Uterus (tissue), 4 donors: Measurements from ENCODE around the gene OSBPL1A. TPM values are rescaled to one million over a fixed set of nuclear protein-coding genes. Genes with fewer than 3 reads are reported as not detected.

Source experiments
- DNase-seq, 2 donors: peaks; one replicate each; pipeline ENCODE4 v3.0.0-alpha.2; 2019 to 2020
- H3K27ac ChIP-seq, 2 donors: fragments of 200-600 bp; sonication (generic); 1 replicate in 1 of 2; 2 replicates in 1 of 2; pipeline ENCODE4 v1.5.1; 2016 to 2018
- H3K27me3 ChIP-seq, 2 donors: fragments of 200-600 bp; sonication (generic); one replicate each; pipeline ENCODE4 v1.5.1; 2018 to 2019; ENCODE audit warnings: control low read depth in 1 of 2
- H3K36me3 ChIP-seq, 2 donors: fragments of 200-600 bp; sonication (generic); one replicate each; pipeline ENCODE4 v1.5.1; 2019; ENCODE audit warnings: control low read depth in 1 of 2
- H3K4me1 ChIP-seq, 2 donors: fragments of 200-600 bp; sonication (generic); one replicate each; pipeline ENCODE4 v1.5.1; 2018 to 2019; ENCODE audit warnings: control low read depth in 1 of 2
- H3K4me3 ChIP-seq, 2 donors: fragments of 200-600 bp; sonication (generic); 1 replicate in 1 of 2; 2 replicates in 1 of 2; pipeline ENCODE4 v1.5.1; 2018 to 2019; ENCODE audit warnings: mild to moderate bottlenecking in 1 of 2
- H3K9me3 ChIP-seq, 2 donors: fragments of 200-600 bp; sonication (generic); one replicate each; pipeline ENCODE4 v1.5.1; 2019; ENCODE audit warnings: control low read depth in 1 of 2
- POLR2A ChIP-seq, 2 donors: fragments of 450-650 bp; IDR thresholded peaks; one replicate each; pipeline ENCODE4 v1.6.1; 2016; ENCODE audit warnings: antibody characterized with exemption in 2 of 2, mild to moderate bottlenecking in 1 of 2, moderate library complexity in 1 of 2
- intact Hi-C: fragments of 100-400 bp; cut with DNase I; formaldehyde crosslinking; loops from one replicate; pipeline ENCODE4 v1.15.1; 2023; ENCODE audit warnings: low total_unique reads
- total RNA-seq, 4 donors: library from RNA; depleted of rRNA in 3 of 4; stranded (reverse); fragments of >200 nt in 3 of 4; gene quantifications; one replicate each; pipeline versions ENCODE4 v1.1.0 to v1.2.4, GENCODE V29; 2014 to 2023
- TF ChIP-seq, protein P1 (sequence below), 4 experiments: fragments of 200-600 bp in 2 of 4; fragments of 450-650 bp in 2 of 4; sonication (generic) in 2 of 4; IDR thresholded peaks; one replicate each; pipeline ENCODE4 v1.5.1; 2016 to 2019; ENCODE audit warnings: antibody characterized with exemption in 4 of 4, mild to moderate bottlenecking in 2 of 4, moderate library complexity in 1 of 4
- donor health status: DM: yes; HTN: yes; CAD: no.

OSBPL1A gene
- total RNA-seq, 4 donors from 2014 or later = 49.4 to 72.4 (median 62.5) TPM

DNA sequence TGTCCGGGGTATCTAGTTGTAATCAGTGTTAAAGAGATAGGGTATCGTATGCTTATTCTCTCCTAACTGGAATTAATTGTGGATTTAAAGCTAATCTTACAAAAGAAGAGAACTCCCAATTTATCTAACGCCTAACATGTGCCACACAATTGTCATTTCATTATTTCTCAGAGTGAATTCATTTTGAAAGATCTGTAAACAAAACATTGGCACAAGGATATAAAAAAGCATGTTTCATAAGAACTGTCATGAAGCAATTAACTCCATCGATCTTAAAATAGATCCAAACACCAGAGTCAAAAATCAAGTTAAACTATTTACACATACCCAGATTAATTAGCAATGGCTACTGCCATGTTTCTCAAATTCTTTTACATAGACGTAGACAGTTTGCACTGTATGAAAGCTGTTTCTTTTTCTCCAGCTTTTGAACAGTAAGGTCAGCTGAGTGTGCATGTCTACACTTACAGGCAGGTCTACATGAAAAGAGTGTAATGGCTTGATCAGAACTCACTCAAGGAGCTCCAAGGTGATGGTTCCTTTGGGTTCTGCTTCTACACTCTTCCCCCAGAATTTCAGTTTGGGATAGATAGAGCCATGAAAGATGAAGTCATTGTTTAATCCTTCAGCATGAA is 220.0 kb downstream of the OSBPL1A start:
- intact Hi-C loops = no loop called here

DNA sequence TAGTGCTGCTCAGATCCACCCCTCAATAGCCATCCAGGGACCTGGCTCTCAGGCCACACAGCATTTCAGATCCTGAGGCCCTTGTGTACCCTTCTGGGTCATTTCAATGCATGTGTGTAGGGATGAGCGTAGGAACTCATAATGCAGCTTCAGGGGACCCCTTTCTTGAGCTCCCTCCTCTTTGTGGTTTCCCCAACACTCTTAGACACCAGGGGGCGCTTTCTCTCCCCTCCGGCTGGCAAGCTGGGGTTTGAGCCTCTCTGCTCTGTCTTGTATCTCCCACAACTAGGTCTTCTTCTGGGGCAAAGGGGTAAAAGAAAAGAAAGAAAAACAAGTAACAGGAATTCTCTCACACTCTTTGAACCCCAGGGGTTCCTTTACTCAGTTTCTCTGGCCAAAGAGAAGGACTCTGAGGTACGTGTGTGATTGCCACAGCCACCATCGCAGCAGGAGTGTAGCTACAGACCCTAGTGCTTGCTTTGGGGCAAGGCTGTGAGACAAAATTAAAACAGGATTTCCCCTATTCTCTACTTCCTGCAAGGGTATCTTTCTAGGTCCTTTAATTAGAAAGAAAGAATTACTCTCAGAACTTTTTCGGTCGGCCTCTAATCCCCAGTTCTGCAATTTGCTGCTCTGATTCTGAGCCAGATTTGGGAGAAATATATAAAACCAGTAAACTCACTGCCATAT is 220.8 kb downstream of the OSBPL1A start:
- no peaks in the 10 kb centered on the region for H3K27me3 ChIP-seq
- no peaks in the 10 kb centered on the region for H3K4me1 ChIP-seq
- intact Hi-C loops = no loop called here
- no peak for TF ChIP-seq POLR2A (IDR thresholded peaks at IDR 0.05)
- TF ChIP-seq, protein P1, sequence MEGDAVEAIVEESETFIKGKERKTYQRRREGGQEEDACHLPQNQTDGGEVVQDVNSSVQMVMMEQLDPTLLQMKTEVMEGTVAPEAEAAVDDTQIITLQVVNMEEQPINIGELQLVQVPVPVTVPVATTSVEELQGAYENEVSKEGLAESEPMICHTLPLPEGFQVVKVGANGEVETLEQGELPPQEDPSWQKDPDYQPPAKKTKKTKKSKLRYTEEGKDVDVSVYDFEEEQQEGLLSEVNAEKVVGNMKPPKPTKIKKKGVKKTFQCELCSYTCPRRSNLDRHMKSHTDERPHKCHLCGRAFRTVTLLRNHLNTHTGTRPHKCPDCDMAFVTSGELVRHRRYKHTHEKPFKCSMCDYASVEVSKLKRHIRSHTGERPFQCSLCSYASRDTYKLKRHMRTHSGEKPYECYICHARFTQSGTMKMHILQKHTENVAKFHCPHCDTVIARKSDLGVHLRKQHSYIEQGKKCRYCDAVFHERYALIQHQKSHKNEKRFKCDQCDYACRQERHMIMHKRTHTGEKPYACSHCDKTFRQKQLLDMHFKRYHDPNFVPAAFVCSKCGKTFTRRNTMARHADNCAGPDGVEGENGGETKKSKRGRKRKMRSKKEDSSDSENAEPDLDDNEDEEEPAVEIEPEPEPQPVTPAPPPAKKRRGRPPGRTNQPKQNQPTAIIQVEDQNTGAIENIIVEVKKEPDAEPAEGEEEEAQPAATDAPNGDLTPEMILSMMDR (IDR thresholded peaks at IDR 0.05) = peak; percentile 50 to 73 (median 62)
- H3K4me3 ChIP-seq = no peak overlapping the region
- no peak overlapping the region for H3K27ac ChIP-seq
- DNase-seq = peak; percentile 47 to 67
- H3K36me3 ChIP-seq = no peaks in the 10 kb centered on the region
- no peaks in the 10 kb centered on the region for H3K9me3 ChIP-seq

More for the DNA sequence above, 220.0 kb downstream of the OSBPL1A start:
- Histone ChIP-seq H3K4me1 (no peaks in the 10 kb centered on the region), H3K4me3 (no peak overlapping the region), H3K27ac (no peak overlapping the region), H3K27me3 (no peaks in the 10 kb centered on the region), H3K36me3 (no peaks in the 10 kb centered on the region), H3K9me3 (no peaks in the 10 kb centered on the region)
- no peak for TF ChIP-seq POLR2A (IDR thresholded peaks at IDR 0.05)
- TF ChIP-seq, protein P1 (IDR thresholded peaks at IDR 0.05) = no peak
- DNase-seq = no peak

DNA sequence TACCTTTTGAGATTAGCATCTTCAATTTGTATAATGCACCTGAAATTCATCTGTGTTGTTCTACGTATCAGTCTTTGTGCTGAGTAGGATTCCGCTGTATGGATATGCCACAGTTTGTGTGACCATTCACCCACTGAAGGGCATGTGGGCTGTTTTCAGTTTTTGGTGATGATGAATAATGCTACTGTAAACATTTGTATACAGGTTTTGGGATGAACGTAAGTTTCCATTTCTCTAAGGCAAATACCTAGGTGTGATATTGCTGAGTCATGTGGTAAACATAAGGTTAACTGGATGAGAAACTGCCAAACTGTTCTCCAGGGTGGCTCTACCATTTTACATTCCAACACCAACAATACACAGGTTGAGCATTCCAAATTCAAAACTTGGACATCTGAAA is 223.6 kb downstream of the OSBPL1A start:
- no peaks in the 10 kb centered on the region for H3K9me3 ChIP-seq
- DNase-seq = no peak
- no peaks in the 10 kb centered on the region for H3K27me3 ChIP-seq
- H3K27ac ChIP-seq = no peak overlapping the region
- H3K4me3 ChIP-seq = no peak overlapping the region
- no peaks in the 10 kb centered on the region for H3K36me3 ChIP-seq
- TF ChIP-seq, protein P1 (IDR thresholded peaks at IDR 0.05) = no peak
- no peak for TF ChIP-seq POLR2A (IDR thresholded peaks at IDR 0.05)
- intact Hi-C loops = no loop called here
- H3K4me1 ChIP-seq = no peaks in the 10 kb centered on the region

DNA sequence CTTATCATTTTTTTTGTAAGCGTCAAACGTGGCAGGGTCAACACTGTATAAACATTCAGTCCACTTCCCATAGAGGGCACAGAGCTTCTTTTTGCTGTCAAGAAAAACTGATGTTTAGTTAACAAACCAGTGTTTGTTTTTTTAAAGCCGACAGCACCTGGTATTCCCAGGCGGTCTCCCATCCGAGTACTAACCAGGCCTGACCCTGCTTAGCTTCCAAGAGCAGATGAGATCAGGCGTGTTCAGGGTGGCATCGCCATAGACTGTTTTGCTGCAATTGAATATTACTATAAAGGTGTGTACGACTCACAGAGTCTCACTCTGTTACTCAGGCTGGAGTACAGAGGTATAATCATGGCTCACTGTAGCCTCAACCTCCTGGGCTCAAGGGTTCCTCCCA is 227.3 kb downstream of the OSBPL1A start:
- no peak for DNase-seq
- H3K9me3 ChIP-seq = no peaks in the 10 kb centered on the region
- intact Hi-C loops = no loop called here

DNA sequence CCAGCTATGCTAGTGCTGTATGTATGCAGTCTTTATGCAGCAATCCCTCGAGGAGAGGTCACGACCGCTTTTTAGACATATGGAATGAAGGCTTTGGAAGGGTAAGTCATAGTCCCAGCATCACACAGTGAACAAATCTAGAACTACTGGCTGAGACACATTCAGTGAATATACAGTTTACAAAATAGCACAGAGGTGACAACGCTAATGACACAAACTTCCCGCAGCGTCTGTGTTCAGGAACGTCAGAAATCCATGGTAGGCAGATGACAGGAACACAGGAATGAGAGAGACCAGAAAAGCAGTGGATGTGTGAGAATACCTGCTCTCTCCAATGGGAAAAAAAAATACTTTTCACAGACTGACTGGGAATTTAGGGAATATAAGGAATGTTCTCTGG is 229.1 kb downstream of the OSBPL1A start:
- DNase-seq = no peak
- TF ChIP-seq, protein P1 (IDR thresholded peaks at IDR 0.05) = no peak
- no peak for TF ChIP-seq POLR2A (IDR thresholded peaks at IDR 0.05)
- Histone ChIP-seq H3K27me3 (no peaks in the 10 kb centered on the region), H3K4me3 (no peak overlapping the region), H3K36me3 (no peaks in the 10 kb centered on the region), H3K9me3 (no peaks in the 10 kb centered on the region), H3K4me1 (no peaks in the 10 kb centered on the region), H3K27ac (no peak overlapping the region)
- intact Hi-C loops = no loop called here

More for the DNA sequence above, 227.3 kb downstream of the OSBPL1A start:
- Histone ChIP-seq H3K4me3 (no peak overlapping the region), H3K27ac (no peak overlapping the region), H3K36me3 (no peaks in the 10 kb centered on the region), H3K4me1 (no peaks in the 10 kb centered on the region), H3K27me3 (no peaks in the 10 kb centered on the region)
- TF ChIP-seq POLR2A (IDR thresholded peaks at IDR 0.05) = no peak
- TF ChIP-seq, protein P1 (IDR thresholded peaks at IDR 0.05) = no peak
